ENCODE measurements around the gene KIF9.
"Not testable (repeated sequence)": the region's sequence is repeated elsewhere in the genome, so short reads cannot be mapped to it uniquely, and the experiment has no call there.

The KIF9 gene

DNA sequence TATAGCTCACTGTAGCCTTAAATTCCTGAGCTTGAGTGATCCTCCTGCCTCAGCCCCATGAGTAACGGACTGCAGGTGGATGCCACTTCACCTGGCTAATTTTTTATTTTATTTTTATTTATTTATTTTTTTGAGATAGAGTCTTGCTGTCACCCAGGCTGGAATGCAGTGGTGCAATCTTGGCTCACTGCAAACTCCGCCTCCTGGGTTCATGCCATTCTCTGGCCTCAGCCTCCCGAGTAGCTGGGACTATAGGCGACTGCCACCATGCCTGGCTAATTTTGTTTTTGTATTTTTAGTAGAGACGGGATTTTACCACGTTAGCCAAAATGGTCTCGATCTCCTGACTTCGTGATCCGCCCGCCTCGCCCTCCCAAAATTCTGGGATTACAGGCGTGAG, 102.6 kb downstream of the KIF9 start:
- DNase-seq (ENCODE audit: low read depth) = not testable (repeated sequence)
